MCF 10A (cell line): ENCODE results near the gene ANO8. TPM values are rescaled to one million over a fixed set of nuclear protein-coding genes. Genes with fewer than 3 reads are reported as not detected.

Source experiments
- BruUV-seq: library from RNA; stranded (reverse); fragments of 400-500 nt; replicated peaks from 2 replicates; lab custom pipeline; 2021; lab: Mats Ljungman, UMichigan
- CTCF ChIA-PET: fragments of 300-600 bp; sonication (Branson Sonifier 250); formaldehyde crosslinking; extraction: SDS; loops from one replicate; lab custom pipeline; 2021; ENCODE audit warnings: antibody characterized with exemption, inconsistent platforms; lab: Yijun Ruan, JAX
- POLR2A ChIA-PET: fragments of 300-600, 350-650 bp; sonication (Branson Sonifier 250); formaldehyde crosslinking; extraction: SDS; loops from one replicate; lab custom pipeline; 2020; ENCODE audit warnings: antibody characterized with exemption, inconsistent platforms; lab: Yijun Ruan, JAX
- DNase-seq: peaks from one replicate; pipeline ENCODE4 v3.0.0-alpha.2; 2018; ENCODE audit not compliant: unreplicated experiment
- H3K27ac Mint-ChIP-seq: one replicate; pipeline ENCODE4 v1.8.0; 2022; ENCODE audit warnings: mild to moderate bottlenecking, low read depth, mixed read lengths; ENCODE audit not compliant: unreplicated experiment
- H3K27me3 Mint-ChIP-seq: one replicate; pipeline ENCODE4 v1.8.0; 2022; ENCODE audit warnings: mixed read lengths; ENCODE audit not compliant: insufficient read depth, unreplicated experiment
- H3K36me3 Mint-ChIP-seq: one replicate; pipeline ENCODE4 v1.8.0; 2022; ENCODE audit warnings: mild to moderate bottlenecking, moderate library complexity, mixed read lengths; ENCODE audit not compliant: insufficient read depth, unreplicated experiment
- H3K4me1 Mint-ChIP-seq: one replicate; pipeline ENCODE4 v1.8.0; 2022; ENCODE audit warnings: mixed read lengths; ENCODE audit not compliant: insufficient read depth, unreplicated experiment
- H3K4me3 Mint-ChIP-seq: one replicate; pipeline ENCODE4 v1.8.0; 2022; ENCODE audit warnings: mild to moderate bottlenecking, moderate library complexity, mixed read lengths; ENCODE audit not compliant: unreplicated experiment
- H3K9me3 Mint-ChIP-seq: one replicate; pipeline ENCODE4 v1.8.0; 2022; ENCODE audit warnings: mixed read lengths; ENCODE audit not compliant: unreplicated experiment
- intact Hi-C: fragments of 100-400 bp; cut with micrococcal nuclease; formaldehyde crosslinking; loops from 2 replicates; pipeline ENCODE4 v1.14.1; 2022
- total RNA-seq: library from RNA; stranded (reverse); gene quantifications from 2 replicates; pipeline ENCODE4 v1.2.3, GENCODE V29; 2022
- TF ChIP-seq, protein P1 (sequence below): fragments of 200-600 bp; IDR thresholded peaks from one replicate; pipeline ENCODE4 v1.8.0; 2022; ENCODE audit warnings: antibody characterized with exemption, mild to moderate bottlenecking; ENCODE audit not compliant: unreplicated experiment

The ANO8 gene
- total RNA-seq, 1 experiment from 2014 or later: 13.0 TPM

DNA sequence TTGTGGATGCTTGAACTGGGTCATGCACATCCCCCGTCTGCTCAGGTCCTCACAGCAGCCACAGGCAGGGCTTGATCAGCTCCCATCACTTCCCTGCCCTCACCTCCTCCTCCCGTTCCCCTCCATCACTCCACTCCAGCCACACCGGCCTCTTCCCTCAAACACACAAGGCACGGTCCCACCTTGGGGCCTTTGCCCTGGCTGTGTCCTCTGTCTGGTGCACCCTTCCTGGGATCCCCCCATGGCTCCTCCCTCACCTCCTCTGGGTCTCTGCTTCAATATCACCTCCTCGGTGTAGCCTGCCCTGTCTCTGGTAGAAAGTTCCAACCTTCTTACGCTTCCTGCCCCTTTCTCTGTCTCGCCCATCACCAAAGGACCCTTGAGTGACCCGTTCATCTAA is 18.7 kb upstream of the ANO8 start:
- ChIA-PET CTCF (interaction anchor here (0.6 to 2.6 kb wide), 2 partner anchors 33 to 221 kb away, joined by 4 to 16 read pairs; no protein-coding TSS in a partner anchor), POLR2A (no interaction called here)
- Mint-ChIP-seq H3K9me3 (no peaks in the 10 kb centered on the region), H3K27ac (peak overlapping the region; percentile 44), H3K4me3 (no peak overlapping the region), H3K36me3 (no peaks in the 10 kb centered on the region), H3K27me3 (no peaks in the 10 kb centered on the region), H3K4me1 (peaks cover 14% of the 10 kb centered on the region)
- DNase-seq: no peak
- TF ChIP-seq, protein P1, sequence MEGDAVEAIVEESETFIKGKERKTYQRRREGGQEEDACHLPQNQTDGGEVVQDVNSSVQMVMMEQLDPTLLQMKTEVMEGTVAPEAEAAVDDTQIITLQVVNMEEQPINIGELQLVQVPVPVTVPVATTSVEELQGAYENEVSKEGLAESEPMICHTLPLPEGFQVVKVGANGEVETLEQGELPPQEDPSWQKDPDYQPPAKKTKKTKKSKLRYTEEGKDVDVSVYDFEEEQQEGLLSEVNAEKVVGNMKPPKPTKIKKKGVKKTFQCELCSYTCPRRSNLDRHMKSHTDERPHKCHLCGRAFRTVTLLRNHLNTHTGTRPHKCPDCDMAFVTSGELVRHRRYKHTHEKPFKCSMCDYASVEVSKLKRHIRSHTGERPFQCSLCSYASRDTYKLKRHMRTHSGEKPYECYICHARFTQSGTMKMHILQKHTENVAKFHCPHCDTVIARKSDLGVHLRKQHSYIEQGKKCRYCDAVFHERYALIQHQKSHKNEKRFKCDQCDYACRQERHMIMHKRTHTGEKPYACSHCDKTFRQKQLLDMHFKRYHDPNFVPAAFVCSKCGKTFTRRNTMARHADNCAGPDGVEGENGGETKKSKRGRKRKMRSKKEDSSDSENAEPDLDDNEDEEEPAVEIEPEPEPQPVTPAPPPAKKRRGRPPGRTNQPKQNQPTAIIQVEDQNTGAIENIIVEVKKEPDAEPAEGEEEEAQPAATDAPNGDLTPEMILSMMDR: no peak
- no TSS peak for BruUV-seq
- intact Hi-C loops: no loop called here

DNA sequence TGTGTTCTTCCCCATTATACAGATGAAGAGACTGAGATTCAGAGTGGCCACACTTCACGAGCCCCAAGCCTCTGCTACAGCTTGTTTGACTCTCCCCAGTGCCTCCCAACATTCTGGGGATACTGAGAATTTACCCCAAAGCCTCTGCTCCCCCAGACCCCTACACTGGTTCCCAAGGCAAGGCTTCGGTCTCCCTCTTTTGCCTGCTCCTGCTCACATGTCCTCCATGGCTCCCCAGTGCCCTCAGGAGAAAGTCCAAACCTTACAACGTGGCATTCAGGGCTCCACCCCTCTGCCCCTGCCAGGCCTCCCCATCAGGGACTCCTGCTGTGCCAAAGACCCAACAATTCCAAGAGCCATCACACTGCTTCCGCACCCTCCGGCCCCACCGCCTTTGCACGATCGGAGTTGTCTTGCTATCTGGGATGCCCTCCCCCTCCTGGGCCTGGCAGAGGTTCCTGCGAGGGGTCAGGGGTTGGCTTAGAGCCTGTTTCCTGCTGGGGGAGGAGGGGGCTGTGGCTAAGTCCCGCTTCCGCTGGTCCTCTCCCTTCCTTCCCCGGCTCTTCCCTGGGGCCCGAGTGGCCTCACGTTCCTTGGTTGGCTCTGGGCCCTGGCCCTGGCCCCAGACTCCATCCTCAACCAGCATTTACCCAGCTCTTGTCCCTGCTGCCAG is 18.1 kb upstream of the ANO8 start:
- H3K9me3 Mint-ChIP-seq: no peaks in the 10 kb centered on the region
- H3K36me3 Mint-ChIP-seq: no peaks in the 10 kb centered on the region
- intact Hi-C loops: no loop called here
- peak; percentile 54 for DNase-seq
- CTCF ChIA-PET: no interaction called here
- H3K4me1 Mint-ChIP-seq: peaks cover 11% of the 10 kb centered on the region
- no peak overlapping the region for H3K4me3 Mint-ChIP-seq
- H3K27ac Mint-ChIP-seq: peak overlapping the region; percentile 44
- TF ChIP-seq, protein P1: no peak
- H3K27me3 Mint-ChIP-seq: no peaks in the 10 kb centered on the region
- POLR2A ChIA-PET: no interaction called here
- no TSS peak for BruUV-seq

DNA sequence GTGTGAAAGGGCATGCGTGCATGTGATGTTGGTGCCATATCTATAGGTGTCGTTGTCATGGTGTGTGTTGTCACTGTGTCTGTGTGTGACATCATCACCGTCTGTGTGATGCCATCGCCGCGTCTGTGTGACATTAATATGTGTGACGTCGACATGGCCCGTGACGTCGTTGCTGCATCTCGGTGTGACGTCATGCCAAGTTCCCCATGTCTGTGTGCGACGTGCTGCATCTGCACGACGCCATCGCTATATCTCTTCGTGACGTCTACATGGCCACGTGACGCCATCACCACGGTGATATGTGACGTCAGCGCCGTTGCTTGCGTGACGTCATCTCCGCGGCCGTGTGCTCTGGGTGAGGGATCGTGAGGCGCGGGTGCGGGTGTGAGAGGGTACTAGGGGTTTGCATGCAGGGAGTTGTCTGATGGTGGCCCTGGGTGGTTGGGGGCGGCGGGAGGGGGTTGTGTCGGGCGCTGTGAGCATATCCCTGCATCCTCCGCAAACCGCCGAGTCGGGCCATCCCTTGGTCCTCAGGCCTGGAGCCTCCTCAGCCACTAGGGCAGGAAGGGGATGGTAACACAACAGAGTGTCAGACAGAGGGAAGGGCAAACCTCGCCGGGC is 17.3 kb upstream of the ANO8 start:
- intact Hi-C loops: no loop called here
- Mint-ChIP-seq H3K9me3 (no peaks in the 10 kb centered on the region), H3K27ac (no peak overlapping the region), H3K27me3 (no peaks in the 10 kb centered on the region), H3K36me3 (no peaks in the 10 kb centered on the region), H3K4me1 (peaks cover 11% of the 10 kb centered on the region), H3K4me3 (no peak overlapping the region)
- POLR2A ChIA-PET: no interaction called here
- DNase-seq: no peak
- TF ChIP-seq, protein P1: no peak
- CTCF ChIA-PET: no interaction called here
- BruUV-seq: no TSS peak

DNA sequence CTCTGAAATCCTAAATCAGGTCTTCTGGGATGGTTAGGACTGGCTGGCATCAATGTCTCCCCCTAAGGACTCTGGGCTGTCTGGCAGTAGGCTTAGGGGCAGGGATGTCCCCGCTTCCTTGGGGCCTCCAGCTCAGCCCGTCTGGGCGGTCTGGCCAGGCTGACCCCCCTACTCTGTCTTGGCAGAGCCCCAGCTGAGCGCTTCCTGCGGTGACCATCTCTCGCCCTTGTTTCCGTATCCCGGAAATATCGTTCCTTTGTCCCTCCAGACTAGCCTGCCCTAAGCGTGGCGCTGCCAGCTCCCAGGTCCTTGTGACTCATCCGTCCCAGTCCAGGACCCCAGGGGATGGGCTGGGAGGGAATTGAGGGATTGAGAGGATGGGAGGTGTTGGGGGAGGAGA is 14.0 kb upstream of the ANO8 start:
- H3K4me1 Mint-ChIP-seq: peaks cover 15% of the 10 kb centered on the region
- H3K4me3 Mint-ChIP-seq: no peak overlapping the region
- POLR2A ChIA-PET: no interaction called here
- TF ChIP-seq, protein P1: no peak
- H3K36me3 Mint-ChIP-seq: no peaks in the 10 kb centered on the region
- BruUV-seq: no TSS peak
- no peaks in the 10 kb centered on the region for H3K9me3 Mint-ChIP-seq
- peak overlapping the region; percentile 9 for H3K27ac Mint-ChIP-seq
- peak; percentile 87 for DNase-seq
- H3K27me3 Mint-ChIP-seq: no peaks in the 10 kb centered on the region
- intact Hi-C loops: loop anchor here (5.0 kb wide), 1 partner anchor 56 kb away; no protein-coding TSS in a partner anchor
- CTCF ChIA-PET: interaction anchor here (0.5 to 4.1 kb wide), 6 partner anchors 8 to 304 kb away, joined by 3 to 29 read pairs (median 6); no protein-coding TSS in a partner anchor
